H1 (cell line): ENCODE results near the gene SHROOM3. TPM values are rescaled to one million over a fixed set of nuclear protein-coding genes. Genes with fewer than 3 reads are reported as not detected.

ENCODE experiments used
- CTCF ChIA-PET: fragments of 300-600 bp; sonication (Branson Sonifier 250); formaldehyde crosslinking; loops from one replicate; lab custom pipeline; 2021; ENCODE audit not compliant: partially characterized antibody; lab: Charles Lee
- POLR2A ChIA-PET: fragments of 300-600 bp; sonication (Branson Sonifier 250); formaldehyde crosslinking; loops from one replicate; lab custom pipeline; 2021; ENCODE audit warnings: inconsistent platforms; ENCODE audit not compliant: partially characterized antibody; lab: Charles Lee
- DNase-seq, 2 experiments: peaks; one replicate each; pipeline versions ENCODE4 v3.0.0 to v3.0.0-alpha.2; 2010 to 2022; ENCODE audit warnings: low spot score in 2 of 2, low read depth in 1 of 2, mixed read lengths in 1 of 2
- FAIRE-seq: peaks from 2 replicates; lab custom pipeline; 2011; peaks lifted over from hg19 to GRCh38; lab: Jason Lieb, UNC
- H2AFZ ChIP-seq: 2 replicates; pipeline ENCODE4 v1.8.1; 2012; ENCODE audit warnings: low read length, inconsistent platforms
- H2AK5ac ChIP-seq: 2 replicates; pipeline ENCODE4 v1.6.1; 2013; ENCODE audit warnings: low read depth, low read length
- H2BK120ac ChIP-seq: replicated peaks from 2 replicates; pipeline ENCODE3; 2013; ENCODE audit warnings: low read depth, low read length, inconsistent platforms
- H2BK12ac ChIP-seq: 2 replicates; pipeline ENCODE4 v1.6.1; 2013; ENCODE audit warnings: low read depth, low read length
- H2BK15ac ChIP-seq: 2 replicates; pipeline ENCODE4 v1.6.1; 2013; ENCODE audit warnings: low read length
- H2BK20ac ChIP-seq: 2 replicates; pipeline ENCODE4 v1.6.1; 2013; ENCODE audit warnings: low read length
- H2BK5ac ChIP-seq: 2 replicates; pipeline ENCODE4 v1.6.1; 2013; ENCODE audit warnings: low read depth, low read length
- H3K14ac ChIP-seq: 2 replicates; pipeline ENCODE4 v1.6.1; 2013; ENCODE audit warnings: inconsistent platforms; ENCODE audit not compliant: insufficient read length
- H3K18ac ChIP-seq: 2 replicates; pipeline ENCODE4 v1.6.1; 2013; ENCODE audit warnings: low read length; ENCODE audit errors: extremely low read depth
- H3K23ac ChIP-seq: 2 replicates; pipeline ENCODE4 v1.6.1; 2013; ENCODE audit warnings: inconsistent platforms; ENCODE audit not compliant: insufficient read length
- H3K23me2 ChIP-seq: 2 replicates; pipeline ENCODE4 v1.6.1; 2013; ENCODE audit warnings: low read depth, low read length
- H3K27ac ChIP-seq: 2 replicates; pipeline ENCODE4 v1.6.1; 2011; ENCODE audit warnings: low read depth, low read length, inconsistent platforms
- H3K27me3 ChIP-seq, 4 experiments: replicated peaks in 1 of 4; 1 replicate in 1 of 4; 2 replicates in 3 of 4; pipeline versions ENCODE4 v1.6.1 to v1.8.1; 2011 to 2013; ENCODE audit warnings: low read length in 3 of 4, mild to moderate bottlenecking in 3 of 4, inconsistent platforms in 2 of 4, mixed read lengths in 2 of 4, moderate library complexity in 1 of 4; ENCODE audit not compliant: control insufficient read depth in 3 of 4, insufficient read depth in 3 of 4; ENCODE audit errors: extremely low read depth in 1 of 4
- H3K36me3 ChIP-seq, 4 experiments: 2 replicates each; pipeline versions ENCODE4 v1.6.1 to v1.8.1; 2011 to 2013; ENCODE audit warnings: mild to moderate bottlenecking in 4 of 4, low read length in 3 of 4, moderate library complexity in 2 of 4, control low read depth in 1 of 4, inconsistent platforms in 1 of 4; ENCODE audit not compliant: insufficient read depth in 4 of 4, control insufficient read depth in 2 of 4
- H3K4ac ChIP-seq: replicated peaks from 2 replicates; pipeline ENCODE3; 2013; ENCODE audit warnings: low read length, low read depth, mixed read lengths, inconsistent platforms; ENCODE audit not compliant: insufficient read length
- H3K4me1 ChIP-seq, 4 experiments: replicated peaks in 1 of 4; 1 replicate in 1 of 4; 2 replicates in 3 of 4; pipeline versions ENCODE4 v1.6.1 to v1.8.1; 2011 to 2013; ENCODE audit warnings: low read length in 3 of 4, inconsistent platforms in 2 of 4, mixed read lengths in 1 of 4; ENCODE audit not compliant: insufficient read depth in 4 of 4, control insufficient read depth in 3 of 4
- H3K4me2 ChIP-seq, 2 experiments: 2 replicates each; pipeline versions ENCODE4 v1.6.1 to v1.8.1; 2011 to 2013; ENCODE audit warnings: low read depth in 2 of 2, low read length in 2 of 2, control low read depth in 1 of 2, inconsistent platforms in 1 of 2, mild to moderate bottlenecking in 1 of 2; ENCODE audit not compliant: insufficient read depth in 1 of 2
- H3K4me3 ChIP-seq, 4 experiments: fragments of 200-600, 300-600 bp in 1 of 4; sonication (generic), shearing (Covaris generic), sonication (Bioruptor Twin) in 1 of 4; 2 replicates each; pipeline versions ENCODE4 v1.5.1 to v1.8.1; 2011 to 2016; ENCODE audit warnings: low read length in 4 of 4, low read depth in 3 of 4, control low read depth in 2 of 4, inconsistent platforms in 2 of 4, mild to moderate bottlenecking in 2 of 4, mixed read lengths in 1 of 4, moderate library complexity in 1 of 4; ENCODE audit not compliant: insufficient read depth in 2 of 4; ENCODE audit errors: extremely low read depth in 1 of 4
- H3K56ac ChIP-seq: replicated peaks from 2 replicates; pipeline ENCODE3; 2013; ENCODE audit warnings: low read depth, mild to moderate bottlenecking, mixed read lengths, low read length, inconsistent platforms; ENCODE audit not compliant: insufficient read length
- H3K79me1 ChIP-seq: 2 replicates; pipeline ENCODE4 v1.6.1; 2013; ENCODE audit warnings: low read depth, low read length, control low read depth
- H3K79me2 ChIP-seq, 2 experiments: 2 replicates each; pipeline versions ENCODE4 v1.6.1 to v1.8.1; 2012 to 2013; ENCODE audit warnings: low read length in 2 of 2, mild to moderate bottlenecking in 2 of 2, inconsistent platforms in 1 of 2; ENCODE audit not compliant: insufficient read depth in 2 of 2, control insufficient read depth in 1 of 2
- H3K9ac ChIP-seq, 4 experiments: replicated peaks in 1 of 4; 1 replicate in 1 of 4; 2 replicates in 3 of 4; pipeline versions ENCODE4 v1.6.1 to v1.8.1; 2011 to 2013; ENCODE audit warnings: low read depth in 3 of 4, low read length in 3 of 4, control low read depth in 2 of 4, mild to moderate bottlenecking in 2 of 4, moderate library complexity in 2 of 4, inconsistent platforms in 1 of 4; ENCODE audit errors: extremely low read depth in 1 of 4
- H3K9me3 ChIP-seq, 2 experiments: 2 replicates each; pipeline versions ENCODE4 v1.6.1 to v1.8.1; 2012 to 2013; ENCODE audit warnings: mild to moderate bottlenecking in 2 of 2, moderate library complexity in 2 of 2, control low read depth in 1 of 2, inconsistent platforms in 1 of 2, low read depth in 1 of 2, low read length in 1 of 2, mixed read lengths in 1 of 2; ENCODE audit not compliant: insufficient read depth in 2 of 2
- H4K20me1 ChIP-seq, 2 experiments: replicated peaks in 1 of 2; 2 replicates each; pipeline versions ENCODE3 to v1.8.1; 2011 to 2013; ENCODE audit warnings: inconsistent platforms in 2 of 2, low read length in 2 of 2, mild to moderate bottlenecking in 1 of 2; ENCODE audit not compliant: insufficient read depth in 2 of 2, control insufficient read depth in 1 of 2
- H4K5ac ChIP-seq: 2 replicates; pipeline ENCODE4 v1.6.1; 2013; ENCODE audit warnings: low read length, low read depth, mixed read lengths, inconsistent platforms; ENCODE audit not compliant: insufficient read length
- H4K8ac ChIP-seq: 2 replicates; pipeline ENCODE4 v1.8.0; 2013; ENCODE audit warnings: mild to moderate bottlenecking, moderate library complexity, low read length, inconsistent platforms; ENCODE audit not compliant: insufficient read depth; ENCODE audit errors: extremely low read depth
- H4K91ac ChIP-seq: replicated peaks from 2 replicates; pipeline ENCODE3; 2013; ENCODE audit warnings: low read length, mixed read lengths, inconsistent platforms; ENCODE audit not compliant: insufficient read length
- BRCA1 ChIP-seq: IDR thresholded peaks from 2 replicates; pipeline ENCODE4 v1.6.1; 2012; ENCODE audit warnings: low read depth, low read length, improper control_type of control experiment
- CBX5 ChIP-seq: fragments of 300-800, 300-1000 bp; sonication (generic); IDR thresholded peaks from 2 replicates; pipeline ENCODE4 v1.7.1; 2016; ENCODE audit warnings: antibody characterized with exemption, low read length, low read depth
- CHD2 ChIP-seq: IDR thresholded peaks from 2 replicates; pipeline ENCODE4 v1.6.1; 2012; ENCODE audit warnings: low read length, improper control_type of control experiment
- CREB1 ChIP-seq: IDR thresholded peaks from 2 replicates; pipeline ENCODE4 v1.6.1; 2012; ENCODE audit warnings: inconsistent platforms
- FOSL1 ChIP-seq: IDR thresholded peaks from 2 replicates; pipeline ENCODE4 v1.6.1; 2011; ENCODE audit warnings: mild to moderate bottlenecking, low read depth, low read length, moderate library complexity; ENCODE audit not compliant: insufficient read depth
- JUN ChIP-seq: IDR thresholded peaks from 2 replicates; pipeline ENCODE4 v1.6.1; 2011; ENCODE audit warnings: low read depth, mild to moderate bottlenecking, improper control_type of control experiment, low read length
- POLR2AphosphoS5 ChIP-seq: IDR thresholded peaks from 2 replicates; pipeline ENCODE4 v1.6.1; 2011; ENCODE audit warnings: low read depth, low read length
- RFX5 ChIP-seq: IDR thresholded peaks from 2 replicates; pipeline ENCODE4 v1.6.1; 2011; ENCODE audit warnings: low read depth, low read length, improper control_type of control experiment, borderline replicate concordance
- RXRA ChIP-seq: IDR thresholded peaks from 2 replicates; pipeline ENCODE4 v1.6.1; 2011; ENCODE audit warnings: low read depth, mild to moderate bottlenecking, low read length, moderate library complexity; ENCODE audit not compliant: insufficient read depth
- SAP30 ChIP-seq: fragments of 300-600 bp; sonication (generic); IDR thresholded peaks from 2 replicates; pipeline ENCODE4 v1.7.1; 2012; ENCODE audit warnings: low read length, moderate library complexity, mild to moderate bottlenecking, inconsistent platforms; ENCODE audit not compliant: insufficient read depth, insufficient replicate concordance
- SIRT6 ChIP-seq: IDR thresholded peaks from one replicate; pipeline ENCODE4 v1.7.1; 2012; ENCODE audit warnings: low read length, inconsistent platforms
- SP4 ChIP-seq: IDR thresholded peaks from 2 replicates; pipeline ENCODE4 v1.6.1; 2012; ENCODE audit warnings: low read length, inconsistent platforms
- SRF ChIP-seq: IDR thresholded peaks from 2 replicates; pipeline ENCODE4 v1.6.1; 2011; ENCODE audit warnings: mild to moderate bottlenecking, low read depth, low read length, moderate library complexity
- TAF1 ChIP-seq: IDR thresholded peaks from 2 replicates; pipeline ENCODE4 v1.6.1; 2011; ENCODE audit warnings: mild to moderate bottlenecking, low read depth, low read length
- TEAD4 ChIP-seq: IDR thresholded peaks from 2 replicates; pipeline ENCODE4 v1.6.1; 2012; ENCODE audit warnings: low read depth, low read length, inconsistent platforms, mixed read lengths
- WGBS, 2 experiments: shearing (Covaris generic) in 1 of 2; methylation state at CpG; one replicate each; pipeline versions ENCODE4 v1.1.6 to v1.1.7; 2013 to 2015; ENCODE audit warnings: low lambda C conversion rate in 2 of 2, mixed read lengths in 2 of 2, inconsistent platforms in 1 of 2, low coverage in 1 of 2, missing lambda C conversion rate in 1 of 2; ENCODE audit not compliant: insufficient replicate concordance in 2 of 2, insufficient coverage in 1 of 2, insufficient read length in 1 of 2; ENCODE audit errors: extremely low coverage in 1 of 2, missing lambda C conversion rate in 1 of 2; 5-methylcytosine and 5-hydroxymethylcytosine counted together
- polyA plus RNA-seq, 7 experiments: library from polyadenylated mRNA; depleted of rRNA in 3 of 7; stranded (reverse) in 5 of 7; unstranded in 2 of 7; fragments of >200 nt in 5 of 7; fragments of 200-250 nt in 2 of 7; gene quantifications; 1 replicate in 5 of 7; 2 replicates in 1 of 7; 4 replicates in 1 of 7; pipeline versions ENCODE4 v1.2.1 to v1.2.3, GENCODE V29; 2011 to 2013; ENCODE audit warnings: missing spikeins in 2 of 7, mixed read lengths in 2 of 7
- total RNA-seq: library from RNA; stranded (reverse); fragmentation: NEBNext Ultra II Directional; extraction: Animal tissue kit (Norgen Biotek cat#: 25700); gene quantifications from 2 replicates; pipeline ENCODE4 v1.2.1, GENCODE V29; 2021
- TF ChIP-seq, protein P1 (sequence below): IDR thresholded peaks from 2 replicates; pipeline ENCODE4 v1.6.1; 2012; ENCODE audit warnings: inconsistent platforms

Gene SHROOM3
- total and polyA plus RNA-seq, 2 of the 8 experiments (the other 6 are each of a cell fraction or from before 2014, with no cell fraction given) = 15.8 to 34.0 TPM

DNA sequence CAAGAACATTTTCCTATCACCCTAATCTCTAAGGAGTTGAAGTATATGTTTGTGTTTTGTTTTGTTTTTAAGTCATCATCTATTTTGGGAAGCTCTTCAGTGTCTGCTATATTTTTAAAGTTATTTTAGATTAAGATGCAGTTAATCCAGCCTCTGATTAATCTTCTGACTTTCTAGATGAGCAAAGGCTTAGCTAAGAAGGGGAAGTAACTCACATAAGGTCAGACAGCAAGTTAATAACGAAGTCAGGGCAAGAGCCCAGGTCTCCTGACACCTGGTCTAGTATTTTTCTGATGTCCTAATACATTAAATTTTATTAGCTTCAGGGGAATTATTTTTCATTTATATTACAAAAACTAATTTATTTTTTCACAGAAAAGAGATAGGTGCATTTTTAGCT is 294.4 kb downstream of the SHROOM3 start:
- Histone ChIP-seq H3K79me1 (no peaks in the 10 kb centered on the region), H3K4me2 (peak overlapping the region; percentile 9 to 30; a peak in 2 of 4 replicates), H3K27me3 (no peaks in the 10 kb centered on the region), H2BK15ac (no peak overlapping the region), H3K9me3 (no peaks in the 10 kb centered on the region), H4K5ac (no peak overlapping the region), H2BK20ac (no peak overlapping the region), H3K23me2 (no peaks in the 10 kb centered on the region), H2BK12ac (no peak overlapping the region), H3K27ac (no peak overlapping the region), H3K23ac (no peak overlapping the region), H4K91ac (no peak overlapping the region), H4K8ac (no peak overlapping the region), H4K20me1 (peaks cover 0 to 4% of the 10 kb centered on the region in 2 experiments), H2AFZ (no peak overlapping the region), H2BK5ac (no peak overlapping the region), H3K4me1 (peaks cover 5 to 24% (median 19%) of the 10 kb centered on the region in 4 experiments), H2BK120ac (no peak overlapping the region), H3K18ac (no peak overlapping the region), H3K4ac (no peak overlapping the region), H2AK5ac (no peak overlapping the region), H3K56ac (no peak overlapping the region), H3K9ac (no peak overlapping the region), H3K79me2 (peaks cover 2 to 25% of the 10 kb centered on the region in 2 experiments; a peak in 2 of 4 replicates), H3K4me3 (peak overlapping the region in 1 of 4 experiments; percentile 11; a peak in 1 of 8 replicates), H3K36me3 (no peaks in the 10 kb centered on the region; a peak in 1 of 8 replicates), H3K14ac (no peak overlapping the region)
- no peak for FAIRE-seq
- ChIA-PET CTCF (interaction anchor here (0.6 to 2.1 kb wide), 8 partner anchors 9 to 320 kb away, joined by 3 to 7 read pairs (median 4); no protein-coding TSS in a partner anchor), POLR2A (interaction anchor here (0.5 to 1.0 kb wide), 4 partner anchors 11 to 143 kb away, joined by 3 read pairs; no protein-coding TSS in a partner anchor)
- WGBS, 2 experiments = 63% methylated on average over 1 of the region's 1 CpG; no CpG with 5 or more reads in 1 of the 2 experiments
- no peak for DNase-seq
- TF ChIP-seq POLR2AphosphoS5 (no peak), CREB1 (no peak), CBX5 (no peak), BRCA1 (no peak), SP4 (no peak), JUN (no peak), SAP30 (no peak), RFX5 (no peak), FOSL1 (no peak), SRF (no peak), TAF1 (no peak), SIRT6 (no peak), CHD2 (no peak), TEAD4 (no peak), RXRA (no peak)
- TF ChIP-seq, protein P1, sequence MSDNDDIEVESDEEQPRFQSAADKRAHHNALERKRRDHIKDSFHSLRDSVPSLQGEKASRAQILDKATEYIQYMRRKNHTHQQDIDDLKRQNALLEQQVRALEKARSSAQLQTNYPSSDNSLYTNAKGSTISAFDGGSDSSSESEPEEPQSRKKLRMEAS = no peak
